Measurements from ENCODE around the gene SCUBE3.

Gene SCUBE3

DNA sequence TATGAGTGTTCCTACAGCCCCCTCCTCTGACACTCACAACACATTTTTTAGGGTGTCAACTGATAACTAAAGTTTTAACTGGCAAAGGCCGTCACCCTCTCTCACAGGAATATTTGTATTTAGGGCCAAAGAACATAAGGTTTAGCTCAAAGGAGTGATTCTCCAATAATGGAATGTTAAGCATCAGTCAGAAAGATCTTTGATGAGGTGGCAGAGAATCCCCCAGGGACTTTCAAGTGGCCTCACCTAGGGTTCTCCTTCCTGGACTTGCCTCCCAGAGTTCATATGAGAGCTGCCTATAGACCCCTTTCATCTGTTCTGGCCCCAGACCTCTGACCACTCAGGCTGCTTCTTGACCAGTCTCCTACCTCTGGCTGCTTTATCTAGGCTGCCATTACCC is 7.4 kb upstream of the SCUBE3 start:
- Histone ChIP-seq H4K20me1 (ENCODE audit: insufficient read depth, low read length, poor library complexity, severe bottlenecking) (no peaks in the 10 kb centered on the region), H3K79me2 (ENCODE audit: insufficient read depth, low read length) (no peaks in the 10 kb centered on the region), H3F3A (ENCODE audit: low read depth) (no peaks in the 10 kb centered on the region), H3K9ac (ENCODE audit: low read depth, low read length, poor library complexity, severe bottlenecking) (no peak overlapping the region), H3K4me3 (ENCODE audit: low read length, poor library complexity, severe bottlenecking) (no peak overlapping the region), H3K4me1 (ENCODE audit: insufficient read depth, low read length, poor library complexity, severe bottlenecking) (no peaks in the 10 kb centered on the region), H3K4me2 (ENCODE audit: low read depth, low read length, poor library complexity, severe bottlenecking) (no peak overlapping the region), H3K9me2 (replicated peaks; ENCODE audit: low read depth, low read length) (no peaks in the 10 kb centered on the region), H3K9me3 (ENCODE audit: insufficient read depth, low read depth, low read length) (no peaks in the 10 kb centered on the region), H3K36me3 (ENCODE audit: insufficient read depth, low read length) (no peaks in the 10 kb centered on the region), H2AFZ (ENCODE audit: low read length) (no peak overlapping the region), H3K27me3 (ENCODE audit: insufficient read depth, low read length, poor library complexity, severe bottlenecking) (no peaks in the 10 kb centered on the region)
- TF ChIP-seq, protein P1, sequence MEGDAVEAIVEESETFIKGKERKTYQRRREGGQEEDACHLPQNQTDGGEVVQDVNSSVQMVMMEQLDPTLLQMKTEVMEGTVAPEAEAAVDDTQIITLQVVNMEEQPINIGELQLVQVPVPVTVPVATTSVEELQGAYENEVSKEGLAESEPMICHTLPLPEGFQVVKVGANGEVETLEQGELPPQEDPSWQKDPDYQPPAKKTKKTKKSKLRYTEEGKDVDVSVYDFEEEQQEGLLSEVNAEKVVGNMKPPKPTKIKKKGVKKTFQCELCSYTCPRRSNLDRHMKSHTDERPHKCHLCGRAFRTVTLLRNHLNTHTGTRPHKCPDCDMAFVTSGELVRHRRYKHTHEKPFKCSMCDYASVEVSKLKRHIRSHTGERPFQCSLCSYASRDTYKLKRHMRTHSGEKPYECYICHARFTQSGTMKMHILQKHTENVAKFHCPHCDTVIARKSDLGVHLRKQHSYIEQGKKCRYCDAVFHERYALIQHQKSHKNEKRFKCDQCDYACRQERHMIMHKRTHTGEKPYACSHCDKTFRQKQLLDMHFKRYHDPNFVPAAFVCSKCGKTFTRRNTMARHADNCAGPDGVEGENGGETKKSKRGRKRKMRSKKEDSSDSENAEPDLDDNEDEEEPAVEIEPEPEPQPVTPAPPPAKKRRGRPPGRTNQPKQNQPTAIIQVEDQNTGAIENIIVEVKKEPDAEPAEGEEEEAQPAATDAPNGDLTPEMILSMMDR (conservative IDR thresholded peaks at IDR 0.05; ENCODE audit: low read length): no peak
- no peak for TF ChIP-seq EZH2phosphoT487 (IDR thresholded peaks at IDR 0.05; ENCODE audit: borderline replicate concordance)

DNA sequence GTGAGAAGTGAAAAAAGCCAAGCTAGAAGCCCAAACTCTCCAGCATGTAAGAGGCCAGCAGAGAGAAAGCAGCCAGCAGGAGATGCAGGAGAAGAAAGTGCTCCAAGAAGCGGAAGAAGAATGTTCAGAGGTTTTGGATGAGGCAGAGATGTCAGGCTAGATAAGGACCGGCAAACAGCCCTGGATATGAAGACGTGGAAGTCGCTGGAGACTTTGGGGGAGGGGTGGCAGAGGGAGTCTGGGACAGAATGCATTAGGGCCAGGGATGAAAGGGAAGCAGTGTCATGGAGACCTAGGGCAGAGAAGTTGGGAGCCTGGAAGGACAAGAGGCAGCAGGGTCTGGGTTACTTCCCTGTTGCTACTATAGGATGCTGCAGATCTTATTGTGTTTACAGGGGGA is 5.3 kb upstream of the SCUBE3 start:
- Histone ChIP-seq H4K20me1 (ENCODE audit: insufficient read depth, low read length, poor library complexity, severe bottlenecking) (no peaks in the 10 kb centered on the region), H3K9me2 (replicated peaks; ENCODE audit: low read depth, low read length) (no peaks in the 10 kb centered on the region), H3K9me3 (ENCODE audit: insufficient read depth, low read depth, low read length) (no peaks in the 10 kb centered on the region), H3K4me1 (ENCODE audit: insufficient read depth, low read length, poor library complexity, severe bottlenecking) (no peaks in the 10 kb centered on the region), H3K27me3 (ENCODE audit: insufficient read depth, low read length, poor library complexity, severe bottlenecking) (no peaks in the 10 kb centered on the region), H3K36me3 (ENCODE audit: insufficient read depth, low read length) (no peaks in the 10 kb centered on the region), H3K4me3 (ENCODE audit: low read length, poor library complexity, severe bottlenecking) (no peak overlapping the region), H3K4me2 (ENCODE audit: low read depth, low read length, poor library complexity, severe bottlenecking) (no peak overlapping the region), H3K79me2 (ENCODE audit: insufficient read depth, low read length) (no peaks in the 10 kb centered on the region), H3K9ac (ENCODE audit: low read depth, low read length, poor library complexity, severe bottlenecking) (no peak overlapping the region), H3F3A (ENCODE audit: low read depth) (no peaks in the 10 kb centered on the region), H2AFZ (ENCODE audit: low read length) (no peak overlapping the region)
- TF ChIP-seq, protein P1 (conservative IDR thresholded peaks at IDR 0.05; ENCODE audit: low read length): no peak
- TF ChIP-seq EZH2phosphoT487 (IDR thresholded peaks at IDR 0.05; ENCODE audit: borderline replicate concordance): no peak

DNA sequence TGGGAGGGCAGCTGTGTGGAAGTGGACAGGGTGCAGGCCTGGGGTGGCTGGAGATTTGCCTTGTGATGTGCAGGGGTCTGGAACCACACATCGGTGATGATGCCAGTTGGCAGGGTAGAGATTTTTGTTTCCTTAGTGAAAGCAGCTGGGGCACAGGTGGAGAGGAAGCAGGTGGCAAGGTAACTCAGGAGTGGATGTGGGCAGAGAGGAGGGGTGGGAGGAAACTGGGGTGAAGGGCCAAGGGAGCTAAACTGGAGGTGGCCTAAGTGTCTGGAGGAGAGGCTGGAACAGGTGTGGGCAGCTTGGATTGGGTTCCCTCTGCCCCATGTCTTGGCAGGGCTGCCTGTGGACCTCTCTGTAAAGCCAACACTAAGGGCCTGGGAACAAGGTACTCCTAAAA is 4.7 kb upstream of the SCUBE3 start:
- Histone ChIP-seq H3K4me3 (ENCODE audit: low read length, poor library complexity, severe bottlenecking) (no peak overlapping the region), H3K27me3 (ENCODE audit: insufficient read depth, low read length, poor library complexity, severe bottlenecking) (no peaks in the 10 kb centered on the region), H3K9me2 (replicated peaks; ENCODE audit: low read depth, low read length) (no peaks in the 10 kb centered on the region), H3K36me3 (ENCODE audit: insufficient read depth, low read length) (no peaks in the 10 kb centered on the region), H3K4me1 (ENCODE audit: insufficient read depth, low read length, poor library complexity, severe bottlenecking) (no peaks in the 10 kb centered on the region), H2AFZ (ENCODE audit: low read length) (no peak overlapping the region), H3K4me2 (ENCODE audit: low read depth, low read length, poor library complexity, severe bottlenecking) (no peak overlapping the region), H3K79me2 (ENCODE audit: insufficient read depth, low read length) (no peaks in the 10 kb centered on the region), H3K9me3 (ENCODE audit: insufficient read depth, low read depth, low read length) (no peaks in the 10 kb centered on the region), H4K20me1 (ENCODE audit: insufficient read depth, low read length, poor library complexity, severe bottlenecking) (no peaks in the 10 kb centered on the region), H3F3A (ENCODE audit: low read depth) (no peaks in the 10 kb centered on the region), H3K9ac (ENCODE audit: low read depth, low read length, poor library complexity, severe bottlenecking) (no peak overlapping the region)
- TF ChIP-seq, protein P1 (conservative IDR thresholded peaks at IDR 0.05; ENCODE audit: low read length): no peak
- no peak for TF ChIP-seq EZH2phosphoT487 (IDR thresholded peaks at IDR 0.05; ENCODE audit: borderline replicate concordance)
